HepG2 (cell line): ENCODE data around the gene PSENEN.

Experiments used
- CTCF ChIP-seq: sonication (generic); formaldehyde crosslinking; IDR thresholded peaks from 2 replicates; pipeline ENCODE4 v1.5.0; 2020; ENCODE audit warnings: mild to moderate bottlenecking, missing genetic modification reagents, moderate library complexity
- ETV6 ChIP-seq: sonication (generic); formaldehyde crosslinking; conservative IDR thresholded peaks from 2 replicates; pipeline ENCODE4 v1.4.0; 2020; ENCODE audit warnings: missing genetic modification reagents
- GATAD1 ChIP-seq: IDR thresholded peaks from 2 replicates; pipeline ENCODE4 v1.6.1; 2016; ENCODE audit warnings: missing genetic modification reagents, missing compliant biosample characterization
- HCFC1 ChIP-seq: fragments of 150-350 bp; IDR thresholded peaks from 2 replicates; pipeline ENCODE4 v1.6.1; 2014; ENCODE audit warnings: low read depth, low read length
- POLR2AphosphoS5 ChIP-seq: IDR thresholded peaks from 2 replicates; pipeline ENCODE4 v1.6.1; 2012; ENCODE audit warnings: low read depth, low read length
- SAP130 ChIP-seq: IDR thresholded peaks from 2 replicates; pipeline ENCODE4 v1.6.1; 2016; ENCODE audit warnings: low read depth
- SIN3A ChIP-seq: IDR thresholded peaks from 2 replicates; pipeline ENCODE4 v1.6.1; 2011; ENCODE audit warnings: low read depth, mild to moderate bottlenecking, control low read depth, low read length, borderline replicate concordance
- SP4 ChIP-seq: sonication (generic); formaldehyde crosslinking; IDR thresholded peaks from 2 replicates; pipeline ENCODE4 v1.8.1; 2023; ENCODE audit warnings: mild to moderate bottlenecking, missing genetic modification reagents
- ZBTB1 ChIP-seq: sonication (generic); formaldehyde crosslinking; IDR thresholded peaks from 2 replicates; pipeline ENCODE4 v1.4.0; 2020; ENCODE audit warnings: missing genetic modification reagents, borderline replicate concordance

- TF ChIP-seq SIN3A: no peak
- no peak for TF ChIP-seq HCFC1
- TF ChIP-seq POLR2AphosphoS5: no peak
- no peak for TF ChIP-seq ETV6
- TF ChIP-seq SAP130 (CRISPR knock-in tag): no peak
- TF ChIP-seq CTCF (CRISPR knock-in tag): no peak
- TF ChIP-seq SP4 (CRISPR knock-in tag): no peak
- TF ChIP-seq ZBTB1 (CRISPR knock-in tag): no peak
- TF ChIP-seq GATAD1: no peak
Measured at GRCh38 chr19:35732540-35733179, 12.8 kb upstream of the PSENEN start.
